ENCODE measurements around the gene SLC26A8. TPM values are rescaled to one million over a fixed set of nuclear protein-coding genes. Genes with fewer than 3 reads are reported as not detected.
A peak's percentile ranks its signal among the peaks of the same experiment; 100 is the strongest.

Gene SLC26A8
- total RNA-seq, 1 experiment from 2014 or later = 0.09 TPM

DNA sequence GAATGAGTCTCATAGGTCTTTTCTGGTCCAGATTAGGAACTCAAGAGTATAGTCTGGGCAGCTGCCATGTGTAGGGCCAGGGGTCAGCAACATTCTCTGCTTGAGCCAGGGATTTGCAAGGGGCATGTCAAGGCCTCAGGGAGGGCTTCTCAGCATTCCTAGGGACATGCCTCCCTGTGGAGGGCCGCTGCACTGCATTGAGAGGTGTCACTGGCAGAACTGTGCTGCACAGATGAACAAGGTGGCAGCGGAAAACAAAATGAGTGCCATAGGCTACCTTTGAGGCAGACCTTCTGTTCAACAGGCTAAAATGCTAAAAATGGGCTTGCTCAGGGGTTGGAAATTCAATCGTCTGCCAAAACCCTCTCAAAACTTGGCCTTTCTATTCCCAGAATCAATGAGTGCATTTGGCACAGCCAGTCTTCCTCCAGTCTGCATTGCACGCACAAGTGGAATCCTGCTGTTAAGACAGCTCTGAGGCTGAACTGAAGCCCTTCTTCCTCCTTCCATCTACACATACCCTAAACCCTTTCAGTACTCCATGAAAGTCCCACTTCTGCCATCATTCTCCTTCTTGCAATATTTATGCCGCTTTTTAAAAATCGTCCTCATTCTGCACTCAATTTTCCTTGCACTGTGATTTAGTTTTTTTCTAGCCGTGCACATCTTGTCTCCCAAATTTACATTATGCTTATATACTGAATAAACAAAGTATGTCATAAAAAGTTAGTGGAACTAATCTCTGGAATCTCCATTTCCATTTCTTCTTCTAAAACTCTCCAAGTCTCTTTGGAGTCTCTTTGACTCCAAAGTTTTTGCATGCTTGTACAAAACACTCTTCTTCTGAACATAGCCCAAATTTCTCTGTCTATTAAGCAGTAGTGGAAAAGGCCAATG, 51.7 kb downstream of the SLC26A8 start:
- Histone ChIP-seq H3K18ac (ENCODE audit: insufficient read length, low read depth, low read length) (no peak overlapping the region), H3K4ac (ENCODE audit: low read depth, low read length) (no peak overlapping the region), H4K91ac (ENCODE audit: insufficient read length, low read depth, low read length) (no peak overlapping the region), H4K5ac (ENCODE audit: insufficient read length, low read depth, low read length) (no peak overlapping the region), H4K20me1 (ENCODE audit: control insufficient read depth, insufficient read depth, insufficient read length) (no peaks in the 10 kb centered on the region), H3K9ac (ENCODE audit: extremely low read depth, insufficient read length, low read length) (no peak overlapping the region), H2BK20ac (ENCODE audit: low read depth, low read length, poor library complexity, severe bottlenecking) (no peak overlapping the region), H2BK12ac (ENCODE audit: insufficient read length, low read depth, low read length) (no peak overlapping the region), H3K27me3 (ENCODE audit: insufficient read depth, low read length) (no peaks in the 10 kb centered on the region), H3K23ac (ENCODE audit: insufficient read length, low read depth, low read length) (no peak overlapping the region), H3K14ac (ENCODE audit: insufficient read depth, low read length) (no peak overlapping the region), H3T11ph (ENCODE audit: low read length) (no peak overlapping the region), H3K9me3 (ENCODE audit: control insufficient read depth, low read depth, low read length) (no peaks in the 10 kb centered on the region), H3K79me1 (ENCODE audit: insufficient read depth, low read depth, low read length, poor library complexity, severe bottlenecking) (no peaks in the 10 kb centered on the region), H2BK15ac (ENCODE audit: low read depth, low read length) (no peak overlapping the region), H2BK120ac (ENCODE audit: low read depth, low read length, poor library complexity, severe bottlenecking) (no peak overlapping the region), H4K8ac (replicated peaks; ENCODE audit: insufficient read length, low read depth, low read length) (no peak overlapping the region), H3K4me1 (ENCODE audit: insufficient read depth, low read length) (no peaks in the 10 kb centered on the region), H2AFZ (ENCODE audit: low read length) (no peak overlapping the region), H3K56ac (ENCODE audit: insufficient read length, low read depth, low read length) (no peak overlapping the region), H3K23me2 (ENCODE audit: insufficient read length, low read depth, low read length, poor library complexity, severe bottlenecking) (no peaks in the 10 kb centered on the region), H3K27ac (ENCODE audit: insufficient read length, low read depth, low read length) (no peak overlapping the region), H3K4me2 (ENCODE audit: insufficient read depth, insufficient read length, low read length) (no peak overlapping the region), H2AK5ac (ENCODE audit: insufficient read length, low read length) (no peak overlapping the region), H3K79me2 (ENCODE audit: insufficient read depth, low read length) (no peaks in the 10 kb centered on the region), H2BK5ac (ENCODE audit: insufficient read length, low read length) (no peak overlapping the region)
- no peak overlapping the region for H3K4me3 Mint-ChIP-seq
- no peaks in the 10 kb centered on the region for H3K27me3 Mint-ChIP-seq (ENCODE audit: low read depth)
- TF ChIP-seq, protein P1, sequence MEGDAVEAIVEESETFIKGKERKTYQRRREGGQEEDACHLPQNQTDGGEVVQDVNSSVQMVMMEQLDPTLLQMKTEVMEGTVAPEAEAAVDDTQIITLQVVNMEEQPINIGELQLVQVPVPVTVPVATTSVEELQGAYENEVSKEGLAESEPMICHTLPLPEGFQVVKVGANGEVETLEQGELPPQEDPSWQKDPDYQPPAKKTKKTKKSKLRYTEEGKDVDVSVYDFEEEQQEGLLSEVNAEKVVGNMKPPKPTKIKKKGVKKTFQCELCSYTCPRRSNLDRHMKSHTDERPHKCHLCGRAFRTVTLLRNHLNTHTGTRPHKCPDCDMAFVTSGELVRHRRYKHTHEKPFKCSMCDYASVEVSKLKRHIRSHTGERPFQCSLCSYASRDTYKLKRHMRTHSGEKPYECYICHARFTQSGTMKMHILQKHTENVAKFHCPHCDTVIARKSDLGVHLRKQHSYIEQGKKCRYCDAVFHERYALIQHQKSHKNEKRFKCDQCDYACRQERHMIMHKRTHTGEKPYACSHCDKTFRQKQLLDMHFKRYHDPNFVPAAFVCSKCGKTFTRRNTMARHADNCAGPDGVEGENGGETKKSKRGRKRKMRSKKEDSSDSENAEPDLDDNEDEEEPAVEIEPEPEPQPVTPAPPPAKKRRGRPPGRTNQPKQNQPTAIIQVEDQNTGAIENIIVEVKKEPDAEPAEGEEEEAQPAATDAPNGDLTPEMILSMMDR (conservative IDR thresholded peaks at IDR 0.05) = peak; percentile 45
- H3K4me1 Mint-ChIP-seq = peaks cover 5 to 10% of the 10 kb centered on the region in 2 experiments
- H3K27ac Mint-ChIP-seq = no peak overlapping the region
- H3K9me3 Mint-ChIP-seq = no peaks in the 10 kb centered on the region
- DNase-seq = peak; percentile 52
- no peaks in the 10 kb centered on the region for H3K36me3 Mint-ChIP-seq (ENCODE audit: insufficient read depth in 1 of 3, low read depth in 3 of 3)
- WGBS (ENCODE audit: extremely low coverage, insufficient read length, low lambda C conversion rate) = no CpG with 5 or more reads among the region's 7 CpGs
